DOHH2 (cell line): ENCODE data around the gene RNASEH2C.
A peak's percentile ranks its signal among the peaks of the same experiment; 100 is the strongest.

Experiments used
- H3F3A ChIP-seq: fragments of 200-600 bp; sonication (generic), shearing (Covaris generic); 2 replicates; pipeline ENCODE4 v1.6.0; 2016; ENCODE audit warnings: antibody characterized with exemption, mild to moderate bottlenecking; ENCODE audit not compliant: control insufficient read depth, insufficient read depth
- H3K27ac ChIP-seq: fragments of 200-600 bp; sonication (generic); 2 replicates; pipeline ENCODE4 v1.5.1; 2014; ENCODE audit warnings: low read depth, mild to moderate bottlenecking, low read length, moderate library complexity
- H3K27me3 ChIP-seq: fragments of 200-600 bp; sonication (generic); 2 replicates; pipeline ENCODE4 v1.6.1; 2014; ENCODE audit warnings: mild to moderate bottlenecking, low read length, mixed read lengths; ENCODE audit not compliant: control insufficient read depth
- H3K36me3 ChIP-seq: fragments of 200-600 bp; sonication (generic); 2 replicates; pipeline ENCODE4 v1.6.1; 2014; ENCODE audit warnings: mild to moderate bottlenecking, low read length, moderate library complexity, mixed read lengths; ENCODE audit not compliant: control insufficient read depth
- H3K4me1 ChIP-seq: fragments of 200-600 bp; sonication (generic); 2 replicates; pipeline ENCODE4 v1.6.1; 2014; ENCODE audit warnings: mild to moderate bottlenecking, low read length, mixed read lengths; ENCODE audit not compliant: control insufficient read depth
- H3K4me2 ChIP-seq: fragments of 200-600 bp; sonication (generic); 2 replicates; pipeline ENCODE4 v1.6.0; 2014; ENCODE audit warnings: mild to moderate bottlenecking, low read length, moderate library complexity
- H3K4me3 ChIP-seq: fragments of 200-600 bp; sonication (generic); 2 replicates; pipeline ENCODE4 v1.5.1; 2014; ENCODE audit warnings: mild to moderate bottlenecking, low read length, mixed read lengths
- H3K79me2 ChIP-seq: fragments of 200-600 bp; sonication (generic); 2 replicates; pipeline ENCODE4 v1.6.1; 2014; ENCODE audit warnings: mild to moderate bottlenecking, low read length, mixed read lengths; ENCODE audit not compliant: control insufficient read depth
- H3K9me2 ChIP-seq: fragments of 200-600 bp; sonication (generic); replicated peaks from 2 replicates; pipeline ENCODE4 v1.6.1; 2014; ENCODE audit warnings: mild to moderate bottlenecking, low read length, mixed read lengths; ENCODE audit not compliant: control insufficient read depth
- H3K9me3 ChIP-seq: fragments of 200-600 bp; sonication (generic); 2 replicates; pipeline ENCODE4 v1.6.1; 2014; ENCODE audit warnings: antibody characterized with exemption, low read length, mixed read lengths; ENCODE audit not compliant: control insufficient read depth, insufficient read depth
- H4K20me1 ChIP-seq: fragments of 200-600 bp; sonication (generic); 2 replicates; pipeline ENCODE4 v1.6.0; 2014; ENCODE audit warnings: low read depth, mild to moderate bottlenecking, antibody characterized with exemption, low read length, moderate library complexity; ENCODE audit not compliant: control insufficient read depth, insufficient read depth
- CTCF ChIP-seq: fragments of 200-600 bp; sonication (generic); IDR thresholded peaks from one replicate; pipeline ENCODE4 v1.5.1; 2014; ENCODE audit warnings: antibody characterized with exemption, mild to moderate bottlenecking, low read depth, low read length; ENCODE audit not compliant: poor library complexity, severe bottlenecking
- EZH2phosphoT487 ChIP-seq: fragments of 200-600 bp; sonication (generic); IDR thresholded peaks from 2 replicates; pipeline ENCODE4 v1.6.1; 2017; ENCODE audit warnings: borderline replicate concordance, mild to moderate bottlenecking, antibody characterized with exemption, low read length, moderate library complexity, mixed read lengths

Gene RNASEH2C

DNA sequence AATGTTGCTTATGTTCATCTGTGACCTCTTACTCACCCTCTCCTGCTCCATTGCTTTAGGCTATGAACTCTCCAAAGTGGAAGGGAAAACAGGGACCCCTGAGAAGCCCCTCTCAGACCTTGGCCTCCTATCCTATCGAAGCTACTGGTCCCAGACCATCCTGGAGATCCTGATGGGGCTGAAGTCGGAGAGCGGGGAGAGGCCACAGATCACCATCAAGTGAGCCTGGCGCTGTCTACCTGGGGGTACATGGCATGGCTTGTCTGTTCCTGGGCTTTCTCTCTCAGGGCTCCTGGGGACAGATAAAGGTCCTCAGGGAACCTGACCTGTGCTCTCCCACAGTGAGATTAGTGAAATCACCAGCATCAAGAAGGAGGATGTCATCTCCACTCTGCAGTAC is 2.1 kb downstream of the RNASEH2C start:
- TF ChIP-seq CTCF, result no peak
- no peak for TF ChIP-seq EZH2phosphoT487
- Histone ChIP-seq H3K4me1 (peaks cover 21% of the 10 kb centered on the region), H3K27me3 (no peaks in the 10 kb centered on the region), H3K79me2 (peaks cover 40% of the 10 kb centered on the region), H3K4me3 (peak overlapping the region; percentile 93), H3K9me2 (no peaks in the 10 kb centered on the region), H3K27ac (no peak overlapping the region), H3K9me3 (no peaks in the 10 kb centered on the region), H3K36me3 (peaks cover 65% of the 10 kb centered on the region), H3K4me2 (peak overlapping the region; percentile 84), H4K20me1 (no peaks in the 10 kb centered on the region), H3F3A (peaks cover 6% of the 10 kb centered on the region; the same call in 1 of the 2 replicates)

- Histone ChIP-seq H3K9me3 (no peaks in the 10 kb centered on the region), H3K9me2 (no peaks in the 10 kb centered on the region), H3K79me2 (peaks cover 47% of the 10 kb centered on the region), H3F3A (peaks cover 5% of the 10 kb centered on the region; the same call in 1 of the 2 replicates), H4K20me1 (no peaks in the 10 kb centered on the region), H3K4me1 (peaks cover 27% of the 10 kb centered on the region), H3K27me3 (no peaks in the 10 kb centered on the region), H3K36me3 (peaks cover 71% of the 10 kb centered on the region), H3K4me3 (peak overlapping the region; percentile 16; the same call in 1 of the 2 replicates), H3K27ac (no peak overlapping the region), H3K4me2 (peak overlapping the region; percentile 84)
- TF ChIP-seq EZH2phosphoT487, result no peak
- TF ChIP-seq CTCF, result no peak
These were observed 2.7 kb downstream of the RNASEH2C start for GRCh38 chr11:65717906-65718305.

DNA sequence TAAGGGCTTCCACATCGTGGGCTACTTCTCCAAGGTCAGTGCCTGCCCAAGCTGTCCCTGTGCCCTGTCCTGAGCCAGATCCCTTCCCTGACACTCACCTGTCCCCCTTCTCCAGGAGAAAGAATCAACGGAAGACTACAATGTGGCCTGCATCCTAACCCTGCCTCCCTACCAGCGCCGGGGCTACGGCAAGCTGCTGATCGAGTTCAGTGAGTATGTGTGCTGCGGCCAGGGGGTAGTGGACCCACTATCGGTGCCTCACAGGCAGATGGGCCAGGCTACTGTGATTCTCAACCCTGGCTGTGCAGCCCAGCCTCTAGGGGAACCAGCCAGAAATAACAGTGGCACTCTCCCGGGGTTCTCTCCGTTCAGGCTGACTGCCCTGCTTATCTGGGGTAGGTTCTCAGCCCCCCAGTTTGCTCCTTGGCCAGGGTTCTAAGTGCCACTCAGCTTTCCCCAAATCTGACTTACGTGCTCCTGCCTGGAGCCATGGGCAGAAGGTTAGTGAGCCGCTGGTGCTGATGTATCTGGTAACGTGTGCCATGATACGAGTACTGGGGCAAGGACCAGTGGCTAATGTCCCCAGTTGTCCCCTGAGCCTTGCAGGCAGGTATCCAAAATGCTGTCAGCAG is 3.7 kb downstream of the RNASEH2C start:
- Histone ChIP-seq H3F3A (no peaks in the 10 kb centered on the region), H3K36me3 (peaks cover 75% of the 10 kb centered on the region), H3K4me1 (peaks cover 31% of the 10 kb centered on the region), H3K9me2 (no peaks in the 10 kb centered on the region), H3K79me2 (peaks cover 51% of the 10 kb centered on the region), H4K20me1 (no peaks in the 10 kb centered on the region), H3K4me3 (no peak overlapping the region), H3K9me3 (no peaks in the 10 kb centered on the region), H3K4me2 (no peak overlapping the region), H3K27me3 (no peaks in the 10 kb centered on the region), H3K27ac (no peak overlapping the region)
- TF ChIP-seq CTCF, result no peak
- no peak for TF ChIP-seq EZH2phosphoT487
